Mammary epithelial cell (primary cell): ENCODE measurements around the gene TMEM161A.

Source experiments
- CTCF ChIP-seq, 2 donors: IDR thresholded peaks in 1 of 2; conservative IDR thresholded peaks in 1 of 2; 2 replicates each; pipeline ENCODE4 v1.5.1; 2011 to 2012; ENCODE audit warnings: inconsistent platforms in 2 of 2, low read length in 2 of 2, mild to moderate bottlenecking in 2 of 2, control low read depth in 1 of 2, low read depth in 1 of 2; ENCODE audit not compliant: insufficient read depth in 1 of 2; ENCODE audit errors: extremely low read depth in 1 of 2
- EZH2 ChIP-seq: IDR thresholded peaks from 2 replicates; pipeline ENCODE4 v1.6.1; 2012; ENCODE audit warnings: low read length, inconsistent platforms, borderline replicate concordance

GRCh38 chr19:19151418-19151817 lies 13.1 kb upstream of the TMEM161A start:
- no peak for TF ChIP-seq CTCF (conservative IDR thresholded peaks at IDR 0.05 in 1 of 2, IDR thresholded peaks at IDR 0.05 in 1 of 2; ENCODE audit: extremely low read depth in 1 of 2, insufficient read depth in 1 of 2, low read depth in 1 of 2, low read length in 2 of 2)
- TF ChIP-seq EZH2: no peak
